ENCODE data around the gene GRM8.
A peak's percentile ranks its signal among the peaks of the same experiment; 100 is the strongest.

GRM8 gene

GRCh38 chr7:126820925-126821324 is 431.8 kb downstream of the GRM8 start:
- FAIRE-seq (no peak), DNase-seq (ENCODE audit: low spot score) (no peak)

GRCh38 chr7:126819197-126819484 is 433.6 kb downstream of the GRM8 start:
- DNase-seq (ENCODE audit: low spot score) (no peak), FAIRE-seq (no peak)

- DNase-seq (ENCODE audit: low spot score), result no peak
- FAIRE-seq, result no peak
Measured at GRCh38 chr7:126818393-126819196, 434.1 kb downstream of the GRM8 start.

GRCh38 chr7:126809188-126809587 is 443.6 kb downstream of the GRM8 start:
- FAIRE-seq (no peak), DNase-seq (ENCODE audit: low spot score) (no peak)

- FAIRE-seq (no peak), DNase-seq (ENCODE audit: low spot score) (no peak)
Measured at GRCh38 chr7:126806614-126807013, 446.1 kb downstream of the GRM8 start.

GRCh38 chr7:126805351-126805750 is 447.4 kb downstream of the GRM8 start:
- FAIRE-seq, result no peak
- no peak for DNase-seq (ENCODE audit: low spot score)

GRCh38 chr7:126804604-126805003 is 448.1 kb downstream of the GRM8 start:
- FAIRE-seq (no peak), DNase-seq (ENCODE audit: low spot score) (no peak)

- DNase-seq (ENCODE audit: low spot score) (no peak), FAIRE-seq (no peak)
Measured at GRCh38 chr7:126803990-126804389, 448.8 kb downstream of the GRM8 start.

- no peak for FAIRE-seq
- DNase-seq (ENCODE audit: low spot score), result peak; percentile 42
Measured at GRCh38 chr7:126803060-126803665, 449.6 kb downstream of the GRM8 start.

- DNase-seq (ENCODE audit: low spot score) (no peak), FAIRE-seq (no peak)
Measured at GRCh38 chr7:126801733-126802132, 451.0 kb downstream of the GRM8 start.

GRCh38 chr7:126799541-126799940 is 453.2 kb downstream of the GRM8 start:
- no peak for FAIRE-seq

GRCh38 chr7:126792521-126792920 is 460.2 kb downstream of the GRM8 start:
- FAIRE-seq (no peak), DNase-seq (ENCODE audit: low spot score) (no peak)

More at GRCh38 chr7:126799541-126799940, 453.2 kb downstream of the GRM8 start:
- no peak for DNase-seq (ENCODE audit: low spot score)

- no peak for FAIRE-seq
- DNase-seq (ENCODE audit: low spot score), result peak; percentile 13
Measured at GRCh38 chr7:126791306-126791705, 461.4 kb downstream of the GRM8 start.

- no peak for FAIRE-seq
- DNase-seq (ENCODE audit: low spot score), result peak; percentile 3
Measured at GRCh38 chr7:126790763-126791162, 462.0 kb downstream of the GRM8 start.

- FAIRE-seq, result no peak
- DNase-seq (ENCODE audit: low spot score), result no peak
Measured at GRCh38 chr7:126783613-126784012, 469.1 kb downstream of the GRM8 start.

- no peak for DNase-seq (ENCODE audit: low spot score)
- FAIRE-seq, result no peak
Measured at GRCh38 chr7:126780993-126781392, 471.7 kb downstream of the GRM8 start.

GRCh38 chr7:126778101-126778500 is 474.6 kb downstream of the GRM8 start:
- FAIRE-seq, result no peak
- DNase-seq (ENCODE audit: low spot score), result no peak

GRCh38 chr7:126776498-126776897 is 476.2 kb downstream of the GRM8 start:
- no peak for DNase-seq (ENCODE audit: low spot score)
- FAIRE-seq, result no peak

GRCh38 chr7:126774077-126774476 is 478.7 kb downstream of the GRM8 start:
- DNase-seq (ENCODE audit: low spot score) (no peak), FAIRE-seq (no peak)

- no peak for FAIRE-seq
- DNase-seq (ENCODE audit: low spot score), result no peak
Measured at GRCh38 chr7:126768836-126769235, 483.9 kb downstream of the GRM8 start.

- no peak for DNase-seq (ENCODE audit: low spot score)
- no peak for FAIRE-seq
Measured at GRCh38 chr7:126760914-126761577, 491.7 kb downstream of the GRM8 start.

GRCh38 chr7:126755381-126755780 is 497.4 kb downstream of the GRM8 start:
- FAIRE-seq, result no peak
- no peak for DNase-seq (ENCODE audit: low spot score)

All from urothelium cell line (cell line).